Neuronal stem cell (in vitro differentiated cells): ENCODE measurements around the gene NELFCD.
A peak's percentile ranks its signal among the peaks of the same experiment; 100 is the strongest.

Experiments used
- DNase-seq: peaks from one replicate; pipeline ENCODE4 v3.0.0-alpha.2; 2013; ENCODE audit warnings: low spot score
- H2AFZ ChIP-seq: one replicate; pipeline ENCODE4 v1.6.1; 2013; ENCODE audit warnings: mild to moderate bottlenecking, low read length, inconsistent platforms
- H2AK5ac ChIP-seq: 2 replicates; pipeline ENCODE4 v1.6.1; 2013; ENCODE audit warnings: low read depth, mild to moderate bottlenecking, inconsistent platforms, low read length, moderate library complexity, mixed read lengths
- H2BK120ac ChIP-seq: 2 replicates; pipeline ENCODE4 v1.6.1; 2013; ENCODE audit warnings: low read depth, mild to moderate bottlenecking, inconsistent platforms, low read length, moderate library complexity, mixed read lengths
- H2BK12ac ChIP-seq: one replicate; pipeline ENCODE4 v1.6.1; 2013; ENCODE audit warnings: low read length, inconsistent platforms
- H2BK15ac ChIP-seq: 2 replicates; pipeline ENCODE4 v1.6.1; 2013; ENCODE audit warnings: mild to moderate bottlenecking, low read length, inconsistent platforms, mixed read lengths
- H2BK5ac ChIP-seq: one replicate; pipeline ENCODE4 v1.6.1; 2013; ENCODE audit warnings: inconsistent platforms, mild to moderate bottlenecking, low read length, moderate library complexity
- H3K14ac ChIP-seq: one replicate; pipeline ENCODE4 v1.6.1; 2013; ENCODE audit warnings: low read length, inconsistent platforms
- H3K18ac ChIP-seq: 2 replicates; pipeline ENCODE4 v1.6.1; 2013; ENCODE audit warnings: low read length, inconsistent platforms
- H3K23ac ChIP-seq: 2 replicates; pipeline ENCODE4 v1.6.1; 2013; ENCODE audit warnings: low read depth, mild to moderate bottlenecking, mixed read lengths, low read length, inconsistent platforms; ENCODE audit not compliant: poor library complexity
- H3K27ac ChIP-seq: replicated peaks from 3 replicates; pipeline ENCODE4 v1.5.1; 2013; ENCODE audit warnings: low read length, inconsistent platforms
- H3K27me3 ChIP-seq, 3 experiments: 2 replicates each; pipeline ENCODE4 v1.6.1; 2013; ENCODE audit warnings: low read length in 3 of 3, mild to moderate bottlenecking in 2 of 3, inconsistent platforms in 1 of 3, low read depth in 1 of 3, mixed read lengths in 1 of 3, moderate library complexity in 1 of 3; ENCODE audit not compliant: control insufficient read depth in 3 of 3, insufficient read depth in 3 of 3
- H3K36me3 ChIP-seq, 2 donors: replicated peaks in 1 of 2; 2 replicates each; pipeline ENCODE4 v1.6.1; 2013; ENCODE audit warnings: low read length in 2 of 2; ENCODE audit not compliant: control insufficient read depth in 2 of 2, insufficient read depth in 2 of 2
- H3K4ac ChIP-seq: 2 replicates; pipeline ENCODE4 v1.6.1; 2013; ENCODE audit warnings: inconsistent platforms, mild to moderate bottlenecking, low read length, moderate library complexity
- H3K4me1 ChIP-seq, 2 donors: 1 replicate in 1 of 2; 2 replicates in 1 of 2; pipeline ENCODE4 v1.6.1; 2013; ENCODE audit warnings: low read length in 2 of 2, low read depth in 1 of 2; ENCODE audit not compliant: control insufficient read depth in 2 of 2, insufficient read depth in 1 of 2
- H3K4me2 ChIP-seq: one replicate; pipeline ENCODE4 v1.6.1; 2013; ENCODE audit warnings: mild to moderate bottlenecking, low read length, inconsistent platforms; ENCODE audit not compliant: insufficient read depth, poor library complexity, severe bottlenecking
- H3K4me3 ChIP-seq, 2 donors: 2 replicates each; pipeline ENCODE4 v1.5.1; 2013; ENCODE audit warnings: low read length in 2 of 2, mild to moderate bottlenecking in 2 of 2, inconsistent platforms in 1 of 2, moderate library complexity in 1 of 2
- H3K79me1 ChIP-seq: one replicate; pipeline ENCODE4 v1.6.1; 2013; ENCODE audit warnings: low read depth, mild to moderate bottlenecking, inconsistent platforms, low read length, moderate library complexity
- H3K9ac ChIP-seq: one replicate; pipeline ENCODE4 v1.6.1; 2013; ENCODE audit warnings: mild to moderate bottlenecking, low read depth, low read length, inconsistent platforms; ENCODE audit not compliant: poor library complexity
- H3K9me3 ChIP-seq, 2 donors: replicated peaks in 1 of 2; 2 replicates each; pipeline versions ENCODE3 to v1.6.1; 2013; ENCODE audit warnings: low read length in 2 of 2, mild to moderate bottlenecking in 2 of 2, inconsistent platforms in 1 of 2, low read depth in 1 of 2, mixed read lengths in 1 of 2, moderate library complexity in 1 of 2; ENCODE audit not compliant: control insufficient read depth in 2 of 2, insufficient read depth in 1 of 2
- H4K8ac ChIP-seq: one replicate; pipeline ENCODE4 v1.6.1; 2013; ENCODE audit warnings: low read depth, mild to moderate bottlenecking, inconsistent platforms, low read length, moderate library complexity
- H4K91ac ChIP-seq: one replicate; pipeline ENCODE4 v1.6.1; 2013; ENCODE audit warnings: low read length, low read depth, mild to moderate bottlenecking, inconsistent platforms; ENCODE audit not compliant: poor library complexity
- WGBS, 2 donors: extraction: QIAGEN DNeasy Blood & Tissue Kit; methylation state at CpG; one replicate each; pipeline ENCODE4 v1.1.7; 2013; ENCODE audit warnings: missing lambda C conversion rate in 2 of 2, mixed read lengths in 1 of 2; ENCODE audit not compliant: insufficient read length in 2 of 2, insufficient replicate concordance in 1 of 2; ENCODE audit errors: extremely low coverage in 2 of 2; 5-methylcytosine and 5-hydroxymethylcytosine counted together

Gene NELFCD

GRCh38 chr20:58965270-58966064 lies 15.6 kb upstream of the NELFCD start:
- WGBS, 2 donors = no CpG with 5 or more reads among the region's 14 CpGs
- H3K4ac ChIP-seq = no peak overlapping the region

GRCh38 chr20:58967652-58968429 lies 13.2 kb upstream of the NELFCD start:
- Histone ChIP-seq H2BK15ac (no peak overlapping the region), H3K18ac (peak overlapping the region; percentile 72), H2AK5ac (peak overlapping the region; percentile 34), H2AFZ (no peak overlapping the region), H3K36me3 (no peaks in the 10 kb centered on the region), H4K8ac (no peak overlapping the region), H3K27ac (no peak overlapping the region), H3K4me3 (no peak overlapping the region), H3K4me1 (peaks cover 0 to 11% of the 10 kb centered on the region in 2 donors), H3K79me1 (no peaks in the 10 kb centered on the region), H3K9me3 (no peaks in the 10 kb centered on the region), H2BK12ac (no peak overlapping the region), H3K4me2 (no peak overlapping the region), H4K91ac (peak overlapping the region; percentile 4), H3K4ac (no peak overlapping the region), H2BK5ac (peak overlapping the region; percentile 40), H3K23ac (no peak overlapping the region), H3K27me3 (no peaks in the 10 kb centered on the region), H3K9ac (no peak overlapping the region), H2BK120ac (no peak overlapping the region), H3K14ac (no peak overlapping the region)
- WGBS, 2 donors = no CpG with 5 or more reads among the region's 10 CpGs
- no peak for DNase-seq

More at GRCh38 chr20:58965270-58966064, 15.6 kb upstream of the NELFCD start:
- Histone ChIP-seq H2BK120ac (no peak overlapping the region), H2AK5ac (no peak overlapping the region), H3K4me2 (no peak overlapping the region), H3K9ac (no peak overlapping the region), H3K36me3 (no peaks in the 10 kb centered on the region), H4K8ac (no peak overlapping the region), H3K18ac (no peak overlapping the region), H3K27me3 (peaks cover 0 to 6% (median 0%) of the 10 kb centered on the region in 3 experiments), H3K79me1 (no peaks in the 10 kb centered on the region), H3K9me3 (no peaks in the 10 kb centered on the region), H2BK15ac (no peak overlapping the region), H3K27ac (no peak overlapping the region), H3K23ac (no peak overlapping the region), H3K14ac (no peak overlapping the region), H2AFZ (peak overlapping the region; percentile 59), H4K91ac (no peak overlapping the region), H2BK5ac (no peak overlapping the region), H3K4me1 (peaks cover 0 to 11% of the 10 kb centered on the region in 2 donors), H3K4me3 (no peak overlapping the region), H2BK12ac (peak overlapping the region; percentile 33)
- DNase-seq = no peak

GRCh38 chr20:58969439-58969838 lies 11.6 kb upstream of the NELFCD start:
- no peak for DNase-seq
- H3K14ac ChIP-seq = no peak overlapping the region
- no peak overlapping the region for H3K27ac ChIP-seq
- no peak overlapping the region for H3K18ac ChIP-seq
- H3K4me2 ChIP-seq = no peak overlapping the region
- no peak overlapping the region for H2BK5ac ChIP-seq
- peaks cover 0 to 11% of the 10 kb centered on the region in 2 donors for H3K4me1 ChIP-seq
- no peak overlapping the region for H2BK15ac ChIP-seq
- no CpG with 5 or more reads among the region's 2 CpGs for WGBS, 2 donors
- no peaks in the 10 kb centered on the region for H3K36me3 ChIP-seq
- no peak overlapping the region for H3K4me3 ChIP-seq
- no peak overlapping the region for H2BK120ac ChIP-seq
- H4K91ac ChIP-seq = no peak overlapping the region
- H3K4ac ChIP-seq = no peak overlapping the region
- no peak overlapping the region for H2AFZ ChIP-seq
- no peak overlapping the region for H2BK12ac ChIP-seq
- H2AK5ac ChIP-seq = no peak overlapping the region
- H4K8ac ChIP-seq = no peak overlapping the region
- no peaks in the 10 kb centered on the region for H3K79me1 ChIP-seq
- no peak overlapping the region for H3K23ac ChIP-seq
- peaks cover 0 to 3% (median 0%) of the 10 kb centered on the region in 3 experiments for H3K27me3 ChIP-seq
- H3K9me3 ChIP-seq = no peaks in the 10 kb centered on the region
- no peak overlapping the region for H3K9ac ChIP-seq

GRCh38 chr20:58970146-58970545 lies 10.9 kb upstream of the NELFCD start:
- Histone ChIP-seq H3K36me3 (no peaks in the 10 kb centered on the region), H3K4me1 (peaks cover 0 to 10% of the 10 kb centered on the region in 2 donors), H2BK15ac (no peak overlapping the region), H3K4ac (no peak overlapping the region), H2BK5ac (no peak overlapping the region), H3K79me1 (no peaks in the 10 kb centered on the region), H3K4me2 (no peak overlapping the region), H3K23ac (no peak overlapping the region), H2AFZ (no peak overlapping the region), H3K18ac (no peak overlapping the region), H2AK5ac (no peak overlapping the region), H3K27me3 (peaks cover 0 to 3% (median 0%) of the 10 kb centered on the region in 3 experiments), H3K14ac (no peak overlapping the region), H4K8ac (no peak overlapping the region), H3K4me3 (no peak overlapping the region), H4K91ac (no peak overlapping the region), H2BK12ac (no peak overlapping the region), H2BK120ac (no peak overlapping the region), H3K9ac (no peak overlapping the region), H3K9me3 (no peaks in the 10 kb centered on the region), H3K27ac (no peak overlapping the region)
- no peak for DNase-seq
- no CpG with 5 or more reads among the region's 1 CpG for WGBS, 2 donors
